NCI-H446 treated with DMSO at 0.1 percent for 48 hours (cell line): ENCODE data around the gene AGAP3.

Source experiments
- DNase-seq: peaks from one replicate; lab custom pipeline; 2025; lab: John Stamatoyannopoulos, UW

Gene AGAP3

GRCh38 chr7:151123158-151123821, 37.0 kb downstream of the AGAP3 start:
- no peak for DNase-seq

- peak; percentile 42 for DNase-seq
These were observed 37.7 kb downstream of the AGAP3 start for GRCh38 chr7:151123822-151124464.

GRCh38 chr7:151124481-151124880, 38.2 kb downstream of the AGAP3 start:
- DNase-seq: no peak

GRCh38 chr7:151124899-151125399, 38.7 kb downstream of the AGAP3 start:
- no peak for DNase-seq

- DNase-seq: no peak
These were observed 39.2 kb downstream of the AGAP3 start for GRCh38 chr7:151125470-151125845.

- no peak for DNase-seq
These were observed 39.7 kb downstream of the AGAP3 start for GRCh38 chr7:151125846-151126481.

GRCh38 chr7:151126491-151127137, 40.3 kb downstream of the AGAP3 start:
- DNase-seq: no peak

- DNase-seq: no peak
These were observed 41.9 kb downstream of the AGAP3 start for GRCh38 chr7:151128144-151128543.

GRCh38 chr7:151128716-151129115, 42.4 kb downstream of the AGAP3 start:
- DNase-seq: no peak

- DNase-seq: no peak
These were observed 43.1 kb downstream of the AGAP3 start for GRCh38 chr7:151129117-151129959.

GRCh38 chr7:151129960-151130591, 43.8 kb downstream of the AGAP3 start:
- no peak for DNase-seq

- no peak for DNase-seq
These were observed 44.5 kb downstream of the AGAP3 start for GRCh38 chr7:151130741-151131157.

- DNase-seq: no peak
These were observed 44.9 kb downstream of the AGAP3 start for GRCh38 chr7:151131224-151131591.

- no peak for DNase-seq
These were observed 45.5 kb downstream of the AGAP3 start for GRCh38 chr7:151131592-151132293.

GRCh38 chr7:151132461-151133205, 46.4 kb downstream of the AGAP3 start:
- DNase-seq: no peak

- no peak for DNase-seq
These were observed 47.2 kb downstream of the AGAP3 start for GRCh38 chr7:151133266-151133985.

GRCh38 chr7:151133986-151134742, 47.9 kb downstream of the AGAP3 start:
- no peak for DNase-seq

- DNase-seq: no peak
These were observed 48.7 kb downstream of the AGAP3 start for GRCh38 chr7:151134743-151135524.
